ENCODE measurements around the gene TBCA. TPM values are rescaled to one million over a fixed set of nuclear protein-coding genes. Genes with fewer than 3 reads are reported as not detected.

The TBCA gene
- polyA plus RNA-seq, 1 of the 3 experiments (the other 2 are of a cell fraction), result 199 TPM

DNA sequence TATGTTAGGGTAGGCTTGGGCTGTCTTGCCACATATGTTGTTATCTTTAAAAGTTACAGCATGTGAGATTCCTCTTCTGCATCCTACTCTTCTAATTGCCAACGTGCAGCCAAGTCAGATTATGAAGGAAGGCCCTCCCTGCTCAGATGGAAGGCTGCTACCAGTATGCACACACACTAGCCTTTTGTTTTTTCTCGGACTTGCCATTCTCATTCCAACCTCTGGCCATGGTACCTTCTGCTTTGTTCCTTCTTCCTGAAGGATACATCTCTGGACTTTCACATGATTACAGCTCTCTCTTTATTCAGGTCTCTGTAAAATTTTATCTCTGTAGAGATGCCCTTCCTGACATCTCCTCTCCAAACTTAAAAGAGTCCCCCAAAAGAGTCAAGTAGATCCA is 124.8 kb downstream of the TBCA start:
- H3K4me3 ChIP-seq (ENCODE audit: low read depth in 2 of 2, low read length in 1 of 2), result no peak overlapping the region
- H3K27ac ChIP-seq (ENCODE audit: low read depth in 2 of 2, low read length in 1 of 2), result no peak overlapping the region
- peaks cover 49% of the 10 kb centered on the region; the same call in 1 of the 2 replicates for H3K27me3 ChIP-seq (ENCODE audit: insufficient read depth)
- H3K79me2 ChIP-seq (ENCODE audit: insufficient read depth), result no peaks in the 10 kb centered on the region
- no peaks in the 10 kb centered on the region for H3K4me1 ChIP-seq (ENCODE audit: control insufficient read depth in 1 of 2, insufficient read depth in 2 of 2, low read depth in 1 of 2, low read length in 1 of 2)
- no peak overlapping the region for H3K9ac ChIP-seq
- CTCF ChIA-PET, result interaction anchor here (0.7 kb wide), 1 partner anchor 90 kb away, joined by 3 read pairs; no protein-coding TSS in a partner anchor
- H3F3A ChIP-seq (replicated peaks; ENCODE audit: insufficient read depth), result no peaks in the 10 kb centered on the region
- no peaks in the 10 kb centered on the region for H3K9me3 ChIP-seq
- no peaks in the 10 kb centered on the region for H4K20me1 ChIP-seq (ENCODE audit: insufficient read depth)
- 5% methylated on average over 2 of the region's 2 CpGs for WGBS (ENCODE audit: low lambda C conversion rate)
- no peaks in the 10 kb centered on the region for H3K36me3 ChIP-seq (replicated peaks in 1 of 2; ENCODE audit: control insufficient read depth in 1 of 2, insufficient read depth in 2 of 2, low read length in 1 of 2)
- no peaks in the 10 kb centered on the region for H3K9me2 ChIP-seq
- POLR2A ChIA-PET, result no interaction called here
- H3K4me2 ChIP-seq, result no peak overlapping the region
- TF ChIP-seq FOSL2 (IDR thresholded peaks at IDR 0.05; ENCODE audit: borderline replicate concordance, low read depth) (no peak), RXRA (IDR thresholded peaks at IDR 0.05; ENCODE audit: borderline replicate concordance, low read depth) (no peak), ELF1 (IDR thresholded peaks at IDR 0.05) (no peak), GABPA (IDR thresholded peaks at IDR 0.05; ENCODE audit: low read depth) (no peak), RAD21 (IDR thresholded peaks at IDR 0.05; ENCODE audit: low read length) (no peak), FOXM1 (IDR thresholded peaks at IDR 0.05; ENCODE audit: low read depth) (no peak)
- DNase-seq, result no peak
- H2AFZ ChIP-seq (ENCODE audit: low read depth), result no peak overlapping the region

DNA sequence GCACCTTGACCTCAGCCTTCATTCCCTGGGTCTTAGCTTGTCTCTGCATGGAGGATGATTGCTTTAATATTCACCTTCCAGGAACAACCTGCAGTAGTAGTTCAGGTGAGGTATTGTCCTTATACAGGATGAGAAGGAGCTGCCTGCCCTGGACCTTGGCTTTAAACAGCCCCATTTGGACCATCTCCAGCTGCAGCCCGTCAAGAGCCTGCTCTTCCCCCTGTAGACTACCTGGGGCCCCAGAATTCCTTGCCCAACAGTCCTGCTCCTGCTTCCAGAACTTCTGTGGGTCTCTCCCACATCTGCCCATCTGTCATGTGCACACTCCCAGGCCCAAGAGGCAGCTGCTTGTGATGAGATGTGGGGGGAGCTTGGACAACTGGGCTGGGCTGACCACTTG is 125.5 kb downstream of the TBCA start:
- no peak for TF ChIP-seq CHD2 (IDR thresholded peaks at IDR 0.05; ENCODE audit: low read length, partially characterized antibody)
- TF ChIP-seq FOXJ3 (CRISPR knock-in tag; IDR thresholded peaks at IDR 0.05), result no peak

DNA sequence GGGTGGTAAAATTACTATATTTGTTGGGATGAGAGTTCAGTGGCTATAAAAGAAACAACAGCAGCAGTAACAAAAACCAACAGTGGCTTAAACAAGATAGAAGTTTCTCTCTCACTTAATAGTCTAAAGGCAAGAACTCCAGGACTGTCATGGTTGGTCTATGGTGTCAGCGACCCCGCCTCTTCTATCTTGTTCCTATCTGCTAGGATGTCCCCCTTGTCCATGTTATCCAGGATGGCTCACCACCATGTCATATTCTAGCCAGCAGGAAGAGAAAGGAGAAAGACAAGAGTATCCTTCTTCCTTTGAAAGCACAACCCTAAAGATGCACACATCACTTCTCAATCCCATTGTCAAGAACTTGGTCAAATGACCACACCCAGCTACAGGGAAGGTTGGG is 126.4 kb downstream of the TBCA start:
- WGBS (ENCODE audit: low lambda C conversion rate), result 73% methylated on average over 2 of the region's 2 CpGs
- no peak for DNase-seq
- Histone ChIP-seq H3K4me1 (ENCODE audit: control insufficient read depth in 1 of 2, insufficient read depth in 2 of 2, low read depth in 1 of 2, low read length in 1 of 2) (no peaks in the 10 kb centered on the region; a peak in 1 of 4 replicates), H3K27ac (ENCODE audit: low read depth in 2 of 2, low read length in 1 of 2) (no peak overlapping the region), H3K4me2 (no peak overlapping the region), H3K9me2 (no peaks in the 10 kb centered on the region), H3K4me3 (ENCODE audit: low read depth in 2 of 2, low read length in 1 of 2) (no peak overlapping the region), H3F3A (replicated peaks; ENCODE audit: insufficient read depth) (no peaks in the 10 kb centered on the region), H3K36me3 (replicated peaks in 1 of 2; ENCODE audit: control insufficient read depth in 1 of 2, insufficient read depth in 2 of 2, low read length in 1 of 2) (no peaks in the 10 kb centered on the region), H3K79me2 (ENCODE audit: insufficient read depth) (no peaks in the 10 kb centered on the region), H3K27me3 (ENCODE audit: insufficient read depth) (peaks cover 59% of the 10 kb centered on the region), H4K20me1 (ENCODE audit: insufficient read depth) (no peaks in the 10 kb centered on the region), H3K9me3 (no peaks in the 10 kb centered on the region), H3K9ac (no peak overlapping the region), H2AFZ (ENCODE audit: low read depth) (no peak overlapping the region)
- ChIA-PET CTCF (no interaction called here), POLR2A (no interaction called here)
- TF ChIP-seq SIN3A (IDR thresholded peaks at IDR 0.05; ENCODE audit: borderline replicate concordance, low read depth, low read length), result no peak
- TF ChIP-seq NFIC (IDR thresholded peaks at IDR 0.05; ENCODE audit: borderline replicate concordance), result no peak
- TF ChIP-seq NRF1 (IDR thresholded peaks at IDR 0.05; ENCODE audit: low read depth, low read length), result no peak
- no peak for TF ChIP-seq EZH2phosphoT487 (IDR thresholded peaks at IDR 0.05; ENCODE audit: borderline replicate concordance, low read depth)
- TF ChIP-seq, protein P1, sequence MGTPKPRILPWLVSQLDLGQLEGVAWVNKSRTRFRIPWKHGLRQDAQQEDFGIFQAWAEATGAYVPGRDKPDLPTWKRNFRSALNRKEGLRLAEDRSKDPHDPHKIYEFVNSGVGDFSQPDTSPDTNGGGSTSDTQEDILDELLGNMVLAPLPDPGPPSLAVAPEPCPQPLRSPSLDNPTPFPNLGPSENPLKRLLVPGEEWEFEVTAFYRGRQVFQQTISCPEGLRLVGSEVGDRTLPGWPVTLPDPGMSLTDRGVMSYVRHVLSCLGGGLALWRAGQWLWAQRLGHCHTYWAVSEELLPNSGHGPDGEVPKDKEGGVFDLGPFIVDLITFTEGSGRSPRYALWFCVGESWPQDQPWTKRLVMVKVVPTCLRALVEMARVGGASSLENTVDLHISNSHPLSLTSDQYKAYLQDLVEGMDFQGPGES (IDR thresholded peaks at IDR 0.05; ENCODE audit: low read depth, low read length), result no peak
- no peak for TF ChIP-seq FOXJ3 (CRISPR knock-in tag; IDR thresholded peaks at IDR 0.05)
- TF ChIP-seq TEAD4 (IDR thresholded peaks at IDR 0.05; ENCODE audit: borderline replicate concordance, insufficient read depth), result no peak
- TF ChIP-seq GABPA (IDR thresholded peaks at IDR 0.05; ENCODE audit: low read depth), result no peak
- TF ChIP-seq RCOR1 (IDR thresholded peaks at IDR 0.05; ENCODE audit: low read length), result no peak
- TF ChIP-seq, protein P2, sequence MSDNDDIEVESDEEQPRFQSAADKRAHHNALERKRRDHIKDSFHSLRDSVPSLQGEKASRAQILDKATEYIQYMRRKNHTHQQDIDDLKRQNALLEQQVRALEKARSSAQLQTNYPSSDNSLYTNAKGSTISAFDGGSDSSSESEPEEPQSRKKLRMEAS (IDR thresholded peaks at IDR 0.05; ENCODE audit: low read depth), result no peak
- TF ChIP-seq, protein P3, sequence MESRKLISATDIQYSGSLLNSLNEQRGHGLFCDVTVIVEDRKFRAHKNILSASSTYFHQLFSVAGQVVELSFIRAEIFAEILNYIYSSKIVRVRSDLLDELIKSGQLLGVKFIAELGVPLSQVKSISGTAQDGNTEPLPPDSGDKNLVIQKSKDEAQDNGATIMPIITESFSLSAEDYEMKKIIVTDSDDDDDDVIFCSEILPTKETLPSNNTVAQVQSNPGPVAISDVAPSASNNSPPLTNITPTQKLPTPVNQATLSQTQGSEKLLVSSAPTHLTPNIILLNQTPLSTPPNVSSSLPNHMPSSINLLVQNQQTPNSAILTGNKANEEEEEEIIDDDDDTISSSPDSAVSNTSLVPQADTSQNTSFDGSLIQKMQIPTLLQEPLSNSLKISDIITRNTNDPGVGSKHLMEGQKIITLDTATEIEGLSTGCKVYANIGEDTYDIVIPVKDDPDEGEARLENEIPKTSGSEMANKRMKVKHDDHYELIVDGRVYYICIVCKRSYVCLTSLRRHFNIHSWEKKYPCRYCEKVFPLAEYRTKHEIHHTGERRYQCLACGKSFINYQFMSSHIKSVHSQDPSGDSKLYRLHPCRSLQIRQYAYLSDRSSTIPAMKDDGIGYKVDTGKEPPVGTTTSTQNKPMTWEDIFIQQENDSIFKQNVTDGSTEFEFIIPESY (IDR thresholded peaks at IDR 0.05; ENCODE audit: borderline replicate concordance, low read depth), result no peak
- no peak for TF ChIP-seq POLR2AphosphoS5 (IDR thresholded peaks at IDR 0.05; ENCODE audit: low read depth, low read length)
- TF ChIP-seq, protein P4, sequence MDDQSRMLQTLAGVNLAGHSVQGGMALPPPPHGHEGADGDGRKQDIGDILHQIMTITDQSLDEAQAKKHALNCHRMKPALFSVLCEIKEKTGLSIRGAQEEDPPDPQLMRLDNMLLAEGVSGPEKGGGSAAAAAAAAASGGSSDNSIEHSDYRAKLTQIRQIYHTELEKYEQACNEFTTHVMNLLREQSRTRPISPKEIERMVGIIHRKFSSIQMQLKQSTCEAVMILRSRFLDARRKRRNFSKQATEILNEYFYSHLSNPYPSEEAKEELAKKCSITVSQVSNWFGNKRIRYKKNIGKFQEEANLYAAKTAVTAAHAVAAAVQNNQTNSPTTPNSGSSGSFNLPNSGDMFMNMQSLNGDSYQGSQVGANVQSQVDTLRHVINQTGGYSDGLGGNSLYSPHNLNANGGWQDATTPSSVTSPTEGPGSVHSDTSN (IDR thresholded peaks at IDR 0.05), result no peak

More for the DNA sequence above, 125.5 kb downstream of the TBCA start:
- Histone ChIP-seq H3K36me3 (replicated peaks in 1 of 2; ENCODE audit: control insufficient read depth in 1 of 2, insufficient read depth in 2 of 2, low read length in 1 of 2) (no peaks in the 10 kb centered on the region), H3F3A (replicated peaks; ENCODE audit: insufficient read depth) (no peaks in the 10 kb centered on the region), H4K20me1 (ENCODE audit: insufficient read depth) (no peaks in the 10 kb centered on the region), H3K4me2 (no peak overlapping the region), H3K79me2 (ENCODE audit: insufficient read depth) (no peaks in the 10 kb centered on the region), H3K27ac (ENCODE audit: low read depth in 2 of 2, low read length in 1 of 2) (no peak overlapping the region), H3K4me1 (ENCODE audit: control insufficient read depth in 1 of 2, insufficient read depth in 2 of 2, low read depth in 1 of 2, low read length in 1 of 2) (no peaks in the 10 kb centered on the region; a peak in 1 of 4 replicates), H3K9me2 (no peaks in the 10 kb centered on the region), H3K4me3 (ENCODE audit: low read depth in 2 of 2, low read length in 1 of 2) (no peak overlapping the region), H3K9ac (no peak overlapping the region), H2AFZ (ENCODE audit: low read depth) (no peak overlapping the region), H3K27me3 (ENCODE audit: insufficient read depth) (peaks cover 55% of the 10 kb centered on the region), H3K9me3 (no peaks in the 10 kb centered on the region)
- CTCF ChIA-PET, result interaction anchor here (0.6 kb wide), 1 partner anchor 17 kb away, joined by 3 read pairs; no protein-coding TSS in a partner anchor
- POLR2A ChIA-PET, result no interaction called here
- 0% methylated on average over 1 of the region's 1 CpG for WGBS (ENCODE audit: low lambda C conversion rate)
- no peak for DNase-seq
